Erythroblast (primary cell): ENCODE measurements around the gene POMGNT1.

Source experiments
- GATA1 ChIP-seq: IDR thresholded peaks from 2 replicates; pipeline ENCODE4 v1.6.1; 2011; ENCODE audit warnings: low read depth, mild to moderate bottlenecking, control low read depth, low read length, moderate library complexity
- POLR2A ChIP-seq: IDR thresholded peaks from 2 replicates; pipeline ENCODE4 v1.6.1; 2011; ENCODE audit warnings: mild to moderate bottlenecking, low read length

GRCh38 chr1:46203738-46204405 is 5.6 kb upstream of the POMGNT1 start:
- no peak for TF ChIP-seq POLR2A
- TF ChIP-seq GATA1 = no peak
